Bronchial epithelial cell (primary cell): ENCODE data around the gene ZKSCAN3. TPM values are rescaled to one million over a fixed set of nuclear protein-coding genes. Genes with fewer than 3 reads are reported as not detected.

ENCODE experiments used
- DNase-seq: peaks from one replicate; pipeline ENCODE4 v3.0.0-alpha.2; 2010; ENCODE audit warnings: low read depth
- FAIRE-seq: peaks from 2 replicates; lab custom pipeline; 2011; peaks lifted over from hg19 to GRCh38; lab: Jason Lieb, UNC
- H3K27me3 ChIP-seq: 2 replicates; pipeline ENCODE4 v1.5.1; 2011; ENCODE audit warnings: low read length; ENCODE audit not compliant: control insufficient read depth, insufficient read depth
- H3K36me3 ChIP-seq: 2 replicates; pipeline ENCODE4 v1.5.1; 2011; ENCODE audit warnings: low read length; ENCODE audit not compliant: control insufficient read depth, insufficient read depth
- H3K4me3 ChIP-seq: 2 replicates; pipeline ENCODE4 v1.5.1; 2011; ENCODE audit warnings: mild to moderate bottlenecking, low read depth, low read length, control low read depth
- total RNA-seq: library from RNA; depleted of rRNA; stranded (reverse); fragments of >200 nt; gene quantifications from 2 replicates; pipeline ENCODE4 v1.2.1, GENCODE V29; 2014
- TF ChIP-seq, protein P1 (sequence below): IDR thresholded peaks from 2 replicates; pipeline ENCODE4 v1.5.1; 2011; ENCODE audit warnings: mild to moderate bottlenecking, moderate library complexity, low read length, control low read depth, inconsistent platforms; ENCODE audit not compliant: insufficient read depth, severe bottlenecking

Gene ZKSCAN3
- total RNA-seq, 1 donor from 2014 or later = 3.2 TPM

DNA sequence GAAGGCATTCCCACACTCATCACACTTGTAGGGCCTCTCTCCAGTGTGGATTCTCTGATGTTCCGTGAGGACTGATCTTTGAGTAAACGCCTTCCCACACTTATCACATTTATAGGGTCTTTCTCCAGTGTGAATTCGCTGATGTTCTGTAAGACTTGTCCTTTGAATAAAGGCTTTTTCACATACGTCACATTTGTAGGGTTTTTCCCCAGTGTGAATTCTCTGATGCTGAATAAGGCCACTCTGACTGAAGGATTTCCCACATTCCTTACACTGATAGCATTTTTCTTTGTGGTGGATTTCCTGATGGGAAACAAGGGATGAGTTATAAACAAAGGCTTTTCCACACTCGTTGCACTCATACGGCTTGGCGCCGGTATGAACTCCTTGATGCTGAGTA, 40.9 kb downstream of the ZKSCAN3 start:
- TF ChIP-seq, protein P1, sequence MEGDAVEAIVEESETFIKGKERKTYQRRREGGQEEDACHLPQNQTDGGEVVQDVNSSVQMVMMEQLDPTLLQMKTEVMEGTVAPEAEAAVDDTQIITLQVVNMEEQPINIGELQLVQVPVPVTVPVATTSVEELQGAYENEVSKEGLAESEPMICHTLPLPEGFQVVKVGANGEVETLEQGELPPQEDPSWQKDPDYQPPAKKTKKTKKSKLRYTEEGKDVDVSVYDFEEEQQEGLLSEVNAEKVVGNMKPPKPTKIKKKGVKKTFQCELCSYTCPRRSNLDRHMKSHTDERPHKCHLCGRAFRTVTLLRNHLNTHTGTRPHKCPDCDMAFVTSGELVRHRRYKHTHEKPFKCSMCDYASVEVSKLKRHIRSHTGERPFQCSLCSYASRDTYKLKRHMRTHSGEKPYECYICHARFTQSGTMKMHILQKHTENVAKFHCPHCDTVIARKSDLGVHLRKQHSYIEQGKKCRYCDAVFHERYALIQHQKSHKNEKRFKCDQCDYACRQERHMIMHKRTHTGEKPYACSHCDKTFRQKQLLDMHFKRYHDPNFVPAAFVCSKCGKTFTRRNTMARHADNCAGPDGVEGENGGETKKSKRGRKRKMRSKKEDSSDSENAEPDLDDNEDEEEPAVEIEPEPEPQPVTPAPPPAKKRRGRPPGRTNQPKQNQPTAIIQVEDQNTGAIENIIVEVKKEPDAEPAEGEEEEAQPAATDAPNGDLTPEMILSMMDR = no peak
- Histone ChIP-seq H3K4me3 (no peak overlapping the region), H3K36me3 (peaks cover 1% of the 10 kb centered on the region), H3K27me3 (no peaks in the 10 kb centered on the region)
- FAIRE-seq (no peak), DNase-seq (no peak)

DNA sequence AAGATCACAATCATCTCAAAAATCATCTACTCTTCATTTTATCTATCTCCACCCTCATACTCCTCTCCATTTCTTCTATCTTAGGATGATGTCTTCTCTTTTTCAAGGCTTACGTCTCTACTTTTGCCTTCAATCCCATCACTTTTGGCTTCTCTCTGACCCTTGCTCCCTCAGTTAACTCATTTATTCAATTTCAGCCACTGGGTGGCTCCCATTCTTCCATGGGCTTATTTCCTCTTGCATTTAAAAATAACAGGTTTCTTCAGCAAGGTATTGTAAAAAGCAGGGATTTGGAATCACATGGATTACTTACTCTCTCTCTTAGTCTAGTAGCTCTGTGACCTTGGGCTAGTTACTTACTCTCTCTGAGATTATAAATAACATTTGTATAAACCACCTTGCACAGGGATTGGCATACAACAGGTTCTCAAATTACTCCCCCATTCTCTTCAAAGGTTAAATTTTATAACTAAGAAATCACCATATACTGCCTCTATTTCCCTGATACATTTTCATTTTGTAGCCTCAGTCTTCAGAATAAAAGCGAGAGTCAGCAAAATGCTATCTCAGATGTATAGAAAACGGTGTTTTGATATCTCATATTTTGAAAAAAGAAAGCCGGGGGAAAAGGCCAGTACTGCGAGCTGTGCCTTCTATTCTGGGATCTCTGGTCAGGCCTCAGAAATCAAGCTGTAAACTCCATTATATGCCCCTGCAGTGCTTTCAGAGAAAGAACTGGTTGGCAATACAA, 44.3 kb downstream of the ZKSCAN3 start:
- Histone ChIP-seq H3K27me3 (no peaks in the 10 kb centered on the region), H3K4me3 (no peak overlapping the region), H3K36me3 (peaks cover 1% of the 10 kb centered on the region)
- DNase-seq (no peak), FAIRE-seq (no peak)
- TF ChIP-seq, protein P1 = peak; percentile 11

DNA sequence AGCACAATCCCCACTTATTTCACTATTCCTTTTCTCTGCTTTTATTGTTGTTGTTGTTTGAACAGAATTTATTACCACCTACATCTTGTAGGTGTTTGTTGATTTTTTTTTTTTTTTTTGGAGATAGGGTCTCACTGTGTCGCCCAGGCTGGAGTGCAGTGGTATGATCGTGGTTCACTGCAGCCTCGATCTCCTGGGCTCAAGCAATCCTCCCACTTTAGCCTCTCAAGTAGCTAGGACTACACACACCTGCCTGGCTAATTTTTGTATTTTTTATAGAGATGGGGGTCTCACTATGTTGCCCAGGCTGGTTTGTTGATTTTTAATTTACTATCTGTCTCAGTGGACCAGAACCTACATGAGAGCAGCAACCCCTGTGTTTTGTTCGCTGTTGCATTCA, 46.2 kb downstream of the ZKSCAN3 start:
- FAIRE-seq (no peak), DNase-seq (no peak)
- H3K4me3 ChIP-seq = no peak overlapping the region
- TF ChIP-seq, protein P1 = no peak
- H3K27me3 ChIP-seq = no peaks in the 10 kb centered on the region
- H3K36me3 ChIP-seq = peaks cover 1% of the 10 kb centered on the region

DNA sequence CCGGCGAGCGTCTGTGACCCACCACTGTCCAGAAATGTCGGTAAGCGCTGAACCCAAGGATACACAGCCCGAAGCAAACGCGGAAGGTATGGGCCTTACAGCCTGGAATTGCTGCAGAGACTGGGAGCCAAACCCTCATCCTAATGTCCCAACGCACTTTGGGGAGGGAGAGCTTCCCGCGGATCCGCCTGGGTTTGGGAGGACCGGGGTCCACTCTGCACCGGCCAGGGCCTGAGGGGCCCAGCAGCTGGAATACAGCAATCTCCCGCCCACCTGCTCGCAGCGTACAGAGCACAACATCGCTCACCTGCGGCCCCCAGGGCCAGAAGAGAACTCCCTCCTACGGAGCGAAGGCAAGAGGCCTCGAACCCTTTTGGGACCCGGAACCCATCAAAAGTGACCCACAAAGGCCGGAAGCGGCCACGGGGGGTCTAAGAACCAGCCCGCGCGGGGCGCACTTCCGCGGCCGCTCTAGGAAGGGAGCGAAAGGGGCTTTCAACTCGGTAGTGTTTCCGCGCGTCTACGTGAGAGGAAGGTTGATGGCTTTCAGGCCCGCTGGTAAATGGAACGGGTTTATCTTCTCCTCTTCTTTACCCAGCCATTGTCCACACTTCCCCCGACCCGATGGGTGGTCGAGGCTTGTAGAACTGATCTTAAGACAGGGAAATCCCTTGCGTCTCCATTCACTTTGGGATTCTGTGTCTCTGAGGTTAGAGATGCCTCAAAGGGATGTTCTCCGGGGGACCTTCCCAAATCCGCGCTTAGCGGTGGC, 49.8 kb downstream of the ZKSCAN3 start, which contains the start of gene ZSCAN12:
Gene ZSCAN12 (minus strand): TSS at position 398 of the 772 bp plus-strand sequence. CDS start 1,342 bp downstream, outside the sequence.
- Histone ChIP-seq H3K4me3 (peak within 1 kb of the TSS; percentile 50), H3K27me3 (no peaks in the 10 kb centered on the region), H3K36me3 (no peaks in the 10 kb centered on the region)
- DNase-seq (peak; percentile 49), FAIRE-seq (no peak)
- TF ChIP-seq, protein P1 = peak; percentile 78

DNA sequence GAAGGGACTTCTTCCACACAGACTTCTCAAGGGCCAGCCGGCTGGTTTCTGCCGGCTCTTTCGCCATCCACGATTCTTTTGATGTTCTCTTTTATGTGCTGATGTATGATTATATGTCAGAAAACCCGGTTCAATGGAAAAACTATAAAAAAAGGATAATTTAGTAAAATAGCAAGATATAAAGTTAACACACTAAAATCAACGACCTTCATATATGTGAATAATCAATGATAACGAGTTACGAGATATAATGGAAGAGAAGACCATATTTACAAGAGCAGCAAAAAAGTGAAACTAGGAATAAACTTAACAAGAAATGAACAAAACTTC, 50.3 kb downstream of the ZKSCAN3 start:
- no peak for DNase-seq
- FAIRE-seq = no peak
- Histone ChIP-seq H3K4me3 (peak overlapping the region; percentile 50), H3K27me3 (no peaks in the 10 kb centered on the region), H3K36me3 (no peaks in the 10 kb centered on the region)
- TF ChIP-seq, protein P1 = no peak
